HL-60/S4 (cell line): ENCODE results near the gene PFN2.
"Not testable (repeated sequence)": the region's sequence is repeated elsewhere in the genome, so short reads cannot be mapped to it uniquely, and the experiment has no call there.

Experiments used
- in situ Hi-C: fragments of 300-500 bp; cut with MboI; formaldehyde crosslinking; loops from 2 replicates; pipeline ENCODE4 v1.14.3; 2022; ENCODE audit warnings: low sequenced_read_pairs

PFN2 gene

DNA sequence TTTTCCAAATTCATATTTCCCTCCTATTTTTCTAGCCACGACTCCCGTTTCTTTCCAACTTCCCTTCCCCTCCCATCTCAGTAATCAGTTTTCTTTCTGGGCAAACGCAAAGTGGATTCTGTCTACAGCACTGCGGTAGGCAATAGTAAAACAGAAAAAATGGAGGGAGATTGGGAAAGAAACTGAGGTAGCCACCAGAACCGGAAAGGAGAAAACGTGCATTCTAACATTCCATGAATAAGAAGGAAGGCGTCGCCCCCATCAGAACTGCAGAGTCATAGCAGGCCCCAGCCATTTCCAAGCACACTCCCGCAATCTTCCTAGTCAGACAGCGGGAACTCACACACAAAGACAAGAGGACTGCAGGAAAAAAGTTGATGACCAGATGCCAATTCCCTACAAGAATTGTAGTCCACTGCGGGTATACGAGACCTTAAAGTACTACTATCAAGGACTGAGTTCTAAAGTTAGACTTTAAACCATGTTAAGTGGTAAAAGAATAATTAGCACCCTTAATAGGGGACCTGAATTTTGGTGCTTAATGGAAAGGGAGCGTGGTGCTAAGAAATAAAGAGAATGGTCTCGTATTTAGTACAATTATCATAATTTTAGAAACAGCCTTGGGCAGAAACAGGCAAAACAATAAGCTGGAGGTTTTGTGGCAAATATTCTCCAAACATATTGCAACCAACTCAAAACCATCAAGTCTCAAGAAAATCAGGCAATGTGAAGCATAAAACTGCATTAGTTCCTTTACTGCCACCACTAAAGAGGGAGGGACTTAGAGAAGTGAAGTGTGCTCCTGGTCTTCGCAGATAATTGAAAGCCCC, 1.4 kb downstream of the PFN2 start:
- in situ Hi-C loops: no loop called here

DNA sequence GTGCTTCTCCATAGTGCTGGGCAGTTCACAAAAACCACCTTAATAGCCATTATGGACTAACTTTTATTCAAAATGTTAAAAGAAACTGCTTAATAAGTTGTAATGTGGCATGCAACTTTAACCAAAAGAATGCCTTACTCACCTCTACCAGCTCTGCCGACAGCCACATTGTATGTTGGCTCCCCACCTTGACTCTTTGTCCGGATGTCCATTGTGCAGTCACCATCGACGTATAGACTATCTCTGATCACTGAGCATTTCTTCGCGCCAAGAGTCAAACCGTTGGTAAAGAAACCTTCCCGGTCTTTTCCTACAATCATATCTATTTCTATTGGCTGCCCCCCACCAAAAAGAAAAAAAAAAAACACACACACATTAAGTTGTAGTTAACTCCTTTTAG, 2.5 kb downstream of the PFN2 start:
- in situ Hi-C loops: no loop called here

DNA sequence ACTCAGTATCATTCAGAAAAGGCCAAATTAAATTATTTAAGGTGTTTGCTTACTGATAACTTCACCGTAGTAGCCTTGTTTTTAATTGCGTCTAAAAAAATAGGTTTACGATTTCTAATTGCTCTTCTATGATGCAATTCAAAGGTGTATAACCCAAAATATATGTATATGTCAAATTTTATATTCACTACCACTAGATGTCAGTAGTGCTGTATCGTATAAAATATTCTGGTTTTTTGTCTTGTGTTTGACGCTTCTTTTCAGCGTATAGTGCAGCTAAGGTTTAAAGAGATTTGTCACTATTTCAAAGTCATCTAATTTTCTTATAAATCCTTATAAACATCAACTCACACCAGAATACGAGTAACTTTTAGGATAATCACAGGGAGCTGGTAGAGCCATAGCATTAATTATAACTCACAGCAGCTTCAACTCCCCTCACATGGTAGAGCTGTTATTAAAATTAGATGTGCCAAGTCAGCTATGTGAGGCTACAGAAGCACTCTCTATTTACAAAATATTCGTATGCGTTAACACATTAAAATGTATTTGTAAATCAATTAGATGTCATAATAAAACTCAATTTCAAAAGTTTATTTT, 3.5 kb downstream of the PFN2 start:
- in situ Hi-C loops: no loop called here

DNA sequence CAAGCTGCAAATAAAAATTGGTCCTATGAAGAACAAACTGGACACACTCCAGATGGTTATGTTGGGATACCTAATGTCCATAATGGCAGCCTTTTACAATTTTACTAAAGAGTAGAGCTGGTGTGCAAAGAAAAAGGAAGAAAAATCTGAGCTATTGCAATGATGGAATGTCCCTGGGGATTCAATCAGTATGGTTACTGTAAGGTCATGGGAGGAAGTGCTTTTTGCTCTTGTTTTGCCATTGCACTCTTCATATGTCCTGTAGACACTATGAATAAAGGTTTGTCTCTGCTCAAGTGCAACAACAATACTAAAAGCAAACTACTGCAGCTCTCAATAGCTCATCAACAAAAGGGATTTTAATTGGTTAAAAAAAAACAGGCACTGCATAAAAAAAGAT, 5.4 kb downstream of the PFN2 start:
- in situ Hi-C loops: no loop called here

DNA sequence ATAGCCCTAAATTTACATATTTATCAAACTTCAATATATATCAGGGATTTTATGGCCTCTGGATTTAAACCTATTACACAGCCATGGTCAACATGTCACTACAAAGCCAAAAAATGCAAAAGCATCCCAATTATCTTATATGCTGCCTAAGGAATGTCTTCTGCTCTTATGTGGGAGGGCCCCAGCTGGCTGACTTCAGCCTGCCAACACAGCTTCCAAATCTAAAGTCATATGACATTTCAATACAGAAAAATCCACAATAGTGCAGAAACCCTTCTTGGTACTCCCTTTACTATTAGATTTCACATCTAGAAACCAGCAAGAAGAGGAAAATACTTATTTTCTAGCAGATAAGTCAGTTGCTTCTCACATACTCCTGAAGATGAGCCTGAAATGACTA, 6.4 kb downstream of the PFN2 start:
- in situ Hi-C loops: no loop called here

DNA sequence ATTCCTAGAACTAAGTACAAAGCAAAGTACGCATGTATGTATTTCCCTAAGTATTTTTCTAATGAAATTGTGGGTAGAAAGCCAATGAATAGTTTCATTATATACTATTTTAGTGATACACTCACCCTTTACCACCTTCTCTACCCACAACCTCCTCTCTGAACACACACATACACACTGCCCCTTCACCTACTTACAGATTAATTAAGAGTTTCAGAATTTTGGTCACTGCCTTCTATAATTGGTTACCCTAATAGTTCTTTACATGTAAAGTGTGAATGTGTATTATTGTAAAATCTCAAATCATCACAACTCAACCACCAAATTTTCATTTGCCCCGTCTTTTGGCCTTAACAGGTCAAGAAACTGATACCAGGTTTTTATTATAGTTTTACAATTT, 7.2 kb downstream of the PFN2 start:
- in situ Hi-C loops: no loop called here

DNA sequence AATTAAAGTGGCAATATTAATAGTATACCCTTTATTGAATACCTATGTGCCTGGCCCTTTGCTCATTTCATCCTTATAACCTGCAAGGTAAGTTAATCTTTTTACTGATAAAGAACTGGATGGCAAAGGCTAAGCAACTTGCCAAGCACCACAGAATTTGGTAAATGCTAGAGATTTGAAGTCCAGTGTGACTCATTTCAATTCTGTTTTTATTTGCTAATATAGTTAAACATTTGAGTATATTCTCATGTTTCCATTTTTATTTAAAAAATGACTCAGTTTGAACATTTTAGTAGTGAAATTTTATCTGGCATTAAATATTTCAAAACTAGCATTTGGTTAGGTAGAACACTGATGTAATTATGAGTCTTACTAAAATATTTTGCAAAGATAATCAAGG, 11.3 kb downstream of the PFN2 start:
- in situ Hi-C loops: no loop called here

DNA sequence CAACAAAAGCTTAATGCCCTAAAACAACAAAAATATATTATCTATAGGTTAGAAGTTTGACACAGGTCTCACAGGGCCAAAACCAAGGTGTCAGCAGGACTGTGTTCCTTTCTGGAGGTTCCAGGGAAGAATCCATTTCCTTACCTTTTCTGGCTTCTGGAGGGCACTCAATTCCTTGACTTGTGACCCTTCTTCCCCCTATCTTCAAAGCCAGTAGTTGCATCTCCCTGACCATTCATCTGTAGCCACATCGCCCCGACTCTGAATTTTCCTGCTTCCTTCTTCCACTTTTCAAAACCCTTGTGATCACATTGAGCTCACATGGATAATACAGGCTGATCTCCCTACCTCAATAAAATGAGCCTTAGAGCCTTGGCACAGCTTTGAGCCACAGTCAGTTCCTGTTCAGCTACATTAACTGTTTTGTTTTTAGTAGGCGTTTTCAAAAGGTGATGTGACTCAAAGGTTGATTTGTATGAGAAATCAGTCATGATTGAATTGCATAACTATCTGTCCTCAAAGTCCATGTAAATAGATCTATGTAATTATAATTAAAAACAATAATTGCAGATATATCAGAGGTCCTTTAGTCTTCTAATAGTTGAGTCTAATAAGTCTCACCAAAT, 12.4 kb downstream of the PFN2 start:
- in situ Hi-C loops: no loop called here

DNA sequence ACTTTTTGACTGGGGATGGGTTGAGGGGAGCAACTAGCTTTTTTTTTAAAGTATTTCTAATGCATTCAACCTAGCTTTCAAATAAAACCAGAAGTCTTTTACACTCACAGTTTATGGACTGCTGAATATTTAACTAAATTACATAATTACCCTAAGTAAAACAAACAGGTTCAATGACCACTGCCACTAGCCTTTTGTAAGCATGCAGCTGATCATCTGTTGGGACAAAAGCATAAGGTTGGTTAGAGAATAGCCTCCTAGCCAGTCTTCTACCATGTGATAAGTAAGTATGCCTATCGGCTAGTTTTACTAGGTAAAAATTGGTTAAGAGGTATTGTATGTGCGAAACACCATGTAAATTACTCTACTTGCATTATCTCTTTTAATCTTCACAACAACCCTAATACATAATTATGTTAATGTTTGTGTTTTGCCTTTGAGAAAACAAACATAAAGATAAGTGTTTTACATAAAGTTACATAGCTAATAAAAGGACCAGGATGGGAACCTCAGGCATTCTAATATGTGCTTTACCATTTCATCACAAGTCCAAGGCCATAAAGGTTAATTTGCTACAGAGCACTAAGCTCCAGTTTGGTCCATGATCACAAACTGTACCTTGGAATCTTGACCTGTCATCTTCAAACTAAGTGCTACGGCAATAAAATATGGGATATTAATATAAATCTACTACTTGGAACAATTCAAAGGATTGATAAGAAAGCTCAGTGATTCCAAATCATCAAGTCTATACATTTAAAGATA, 13.2 kb downstream of the PFN2 start:
- in situ Hi-C loops: no loop called here

DNA sequence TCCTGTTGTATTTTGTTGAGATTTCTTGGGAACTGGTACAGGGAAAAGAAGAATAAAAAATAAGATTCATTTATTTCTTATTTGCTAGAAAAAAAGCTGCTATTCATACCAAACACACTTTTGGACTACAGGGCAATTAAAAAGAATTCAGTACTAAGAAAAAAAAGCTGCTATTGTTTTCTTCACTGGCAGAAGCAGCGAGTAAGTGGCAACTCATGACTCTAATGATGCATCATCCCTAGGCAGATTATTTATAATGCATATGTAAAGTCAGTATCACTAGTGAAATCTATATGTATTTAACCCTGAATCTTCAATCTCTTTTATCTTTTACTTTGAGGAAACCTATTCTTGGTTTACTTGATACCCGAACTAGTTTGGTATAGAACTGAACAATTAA, 15.2 kb downstream of the PFN2 start:
- in situ Hi-C loops: no loop called here

DNA sequence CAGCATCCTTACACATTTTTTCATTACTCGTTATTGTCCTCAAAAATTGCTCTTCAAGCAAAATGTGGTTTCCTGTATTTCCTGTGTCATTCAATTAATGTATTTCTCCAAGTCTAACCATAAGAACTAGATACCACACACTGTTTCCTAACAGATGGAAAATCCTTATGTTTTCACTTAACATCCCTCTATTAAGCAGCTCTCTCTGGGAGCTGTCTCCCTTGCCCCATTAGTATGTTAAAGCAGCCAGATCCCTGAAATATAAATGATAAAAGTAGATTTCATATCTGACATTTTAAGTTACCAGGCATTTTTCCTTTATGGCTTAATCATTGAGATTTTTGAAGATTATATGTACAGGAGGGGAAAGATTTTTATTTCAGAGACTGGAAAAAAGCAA, 15.9 kb downstream of the PFN2 start:
- in situ Hi-C loops: no loop called here

DNA sequence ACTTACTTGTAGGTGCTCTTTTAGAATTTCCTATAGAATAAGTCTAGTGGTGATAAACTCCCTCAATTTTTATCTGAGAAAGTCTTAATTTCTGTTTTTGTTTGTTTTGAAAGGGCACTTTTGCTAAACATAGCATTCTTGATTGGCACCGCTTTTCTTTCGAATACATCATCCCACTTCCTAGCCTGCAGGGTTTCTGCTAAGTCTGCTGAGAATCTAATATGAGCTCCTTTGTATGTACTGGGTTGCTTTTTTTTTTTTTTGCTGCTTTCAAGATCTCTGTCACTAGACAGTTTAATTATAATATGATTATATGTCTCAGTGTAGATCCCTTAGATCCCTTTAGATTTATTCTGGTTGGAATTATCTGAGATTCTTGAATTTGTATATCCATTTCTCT, 21.5 kb downstream of the PFN2 start:
- in situ Hi-C loops: no loop called here

DNA sequence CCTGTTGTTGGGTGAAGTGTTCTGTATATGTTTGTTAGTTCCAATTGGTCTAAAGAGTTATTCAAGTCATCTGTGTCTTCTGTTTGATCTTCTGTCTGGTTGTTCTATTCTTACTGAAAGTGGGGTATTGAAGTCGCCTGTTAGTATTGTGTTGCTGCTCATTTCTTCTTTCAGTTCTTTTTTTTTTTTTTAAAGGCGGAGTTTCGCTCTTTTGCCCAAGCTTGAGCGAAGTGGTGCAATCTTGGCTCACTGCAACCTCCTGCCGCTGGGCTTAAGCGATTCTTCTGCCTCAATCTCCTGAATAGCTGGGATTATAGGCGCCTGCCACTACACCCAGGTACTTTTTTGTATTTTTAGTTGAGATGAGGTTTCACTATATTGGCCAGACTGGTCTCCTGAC, 23.5 kb downstream of the PFN2 start:
- in situ Hi-C loops: no loop called here

DNA sequence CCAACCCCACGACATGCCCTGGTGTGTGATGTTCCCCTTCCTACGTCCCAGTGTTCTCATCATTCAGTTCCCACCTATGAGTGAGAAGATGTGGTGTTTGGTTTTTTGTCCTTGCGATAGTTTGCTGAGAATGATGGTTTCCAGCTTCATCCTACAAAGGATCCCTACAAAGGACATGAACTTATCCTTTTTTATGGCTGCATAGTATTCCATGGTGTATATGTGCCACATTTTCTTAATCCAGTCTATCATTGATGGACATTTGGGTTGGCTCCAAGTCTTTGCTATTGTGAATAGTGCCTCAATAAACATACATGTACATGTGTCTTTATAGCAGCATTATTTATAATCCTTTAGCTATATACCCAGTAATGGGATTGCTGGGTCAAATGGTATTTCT, 26.7 kb downstream of the PFN2 start:
- in situ Hi-C loops: not testable (repeated sequence)

DNA sequence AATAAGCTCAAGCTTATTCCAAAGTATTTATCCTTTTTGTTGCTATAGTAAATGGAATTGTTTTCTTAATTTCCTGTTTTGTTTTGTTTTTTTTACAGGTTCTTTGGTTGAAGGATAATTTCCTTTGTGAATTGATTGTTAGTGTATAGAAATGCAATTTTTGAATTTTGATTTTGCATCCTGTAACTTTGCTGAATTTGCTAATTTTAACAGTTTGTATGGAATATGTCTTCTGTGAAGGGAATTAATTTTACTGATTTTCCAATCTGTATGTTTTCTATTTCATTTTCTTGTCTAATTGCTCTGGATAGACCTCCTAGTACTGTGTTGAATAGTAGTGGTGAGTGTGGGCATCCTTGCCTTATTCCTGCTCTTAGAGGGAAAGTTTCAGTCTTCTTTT, 28.3 kb downstream of the PFN2 start:
- in situ Hi-C loops: no loop called here

DNA sequence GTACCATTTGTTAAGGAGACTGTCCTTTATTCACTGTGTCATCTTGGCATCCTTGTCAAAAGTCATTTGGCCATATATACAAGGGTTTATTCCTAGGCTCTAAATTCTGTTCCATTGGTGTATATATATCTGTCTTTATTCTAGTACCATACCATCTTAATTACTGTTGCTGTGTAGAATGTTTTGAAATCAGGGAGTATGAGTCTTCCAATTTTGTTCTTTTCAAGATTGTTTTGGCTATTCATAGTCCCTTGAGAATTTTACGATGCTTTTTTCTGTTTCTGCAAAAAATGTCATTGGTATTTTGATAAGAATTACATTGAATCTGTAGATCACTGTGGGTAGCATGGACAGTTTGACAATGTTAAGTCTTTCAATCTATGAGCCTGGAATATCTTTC, 28.7 kb downstream of the PFN2 start:
- in situ Hi-C loops: no loop called here

DNA sequence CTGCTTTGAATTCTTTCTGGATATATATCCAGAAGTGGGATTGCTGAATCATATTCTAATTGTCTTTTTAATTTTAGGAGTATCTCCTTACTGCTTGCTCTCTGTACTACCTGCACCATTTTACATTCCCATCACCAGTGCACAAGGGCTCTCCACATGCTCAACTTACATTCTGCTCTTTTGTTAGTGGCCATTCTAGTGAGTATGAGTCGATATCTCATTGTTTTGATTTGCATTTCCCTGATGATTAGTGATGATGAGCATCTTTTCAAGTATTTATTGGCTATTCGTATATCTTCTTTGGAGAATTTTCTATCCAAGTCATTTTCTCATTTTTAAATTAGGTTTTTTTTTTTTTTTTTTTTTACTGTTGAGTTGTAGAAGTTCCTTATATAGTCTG, 29.5 kb downstream of the PFN2 start:
- in situ Hi-C loops: no loop called here

DNA sequence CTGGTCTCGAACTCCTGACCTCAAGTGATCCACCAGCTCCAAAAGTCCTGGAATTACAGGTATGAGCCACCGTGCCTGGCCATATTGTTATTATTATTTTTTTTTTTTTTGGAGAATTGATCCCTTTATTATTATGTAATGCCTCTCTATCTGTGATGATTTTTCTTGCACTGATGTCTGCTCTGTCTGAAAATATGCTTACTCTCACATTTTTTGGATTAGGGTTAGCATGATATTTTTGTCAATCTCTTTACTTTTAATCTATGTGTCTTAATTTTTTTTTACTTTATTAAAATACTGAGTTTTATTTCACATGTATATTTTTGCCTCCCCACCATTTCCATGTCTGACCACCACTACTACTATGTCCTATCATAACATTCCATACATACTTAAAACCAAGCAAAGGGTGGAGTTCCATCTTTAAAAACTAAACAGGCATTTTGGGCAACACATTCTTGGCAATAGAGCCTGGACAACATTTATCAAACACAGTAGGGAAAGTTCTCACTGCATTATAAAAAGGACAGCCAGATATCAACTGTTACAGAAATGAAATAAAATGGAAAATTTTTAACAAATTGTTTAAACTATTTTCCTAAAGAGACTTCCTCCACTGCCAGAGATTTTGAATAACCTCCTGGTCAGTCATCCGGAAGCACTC, 32.2 kb downstream of the PFN2 start:
- in situ Hi-C loops: not testable (repeated sequence)

DNA sequence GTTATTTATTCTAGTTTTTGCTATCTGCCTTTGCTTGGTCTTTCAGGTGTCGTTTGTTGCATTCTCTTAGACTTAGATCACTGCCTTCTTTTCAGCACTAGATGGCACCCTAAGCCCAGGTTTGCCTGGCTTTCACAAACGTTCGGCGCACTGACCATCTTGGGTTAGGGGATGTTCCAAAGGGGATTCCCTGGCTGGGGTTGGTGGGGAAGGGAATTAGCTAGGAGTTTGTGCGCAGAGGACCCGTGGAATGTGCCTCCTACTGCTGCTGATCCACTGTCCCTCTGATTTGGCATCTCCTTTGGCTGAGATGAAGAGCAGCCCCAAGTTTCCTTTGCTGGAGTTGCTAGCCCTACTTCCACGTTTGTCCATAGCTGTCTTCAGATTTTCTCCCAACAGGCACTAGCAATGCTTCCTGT, 33.9 kb downstream of the PFN2 start:
- in situ Hi-C loops: no loop called here

DNA sequence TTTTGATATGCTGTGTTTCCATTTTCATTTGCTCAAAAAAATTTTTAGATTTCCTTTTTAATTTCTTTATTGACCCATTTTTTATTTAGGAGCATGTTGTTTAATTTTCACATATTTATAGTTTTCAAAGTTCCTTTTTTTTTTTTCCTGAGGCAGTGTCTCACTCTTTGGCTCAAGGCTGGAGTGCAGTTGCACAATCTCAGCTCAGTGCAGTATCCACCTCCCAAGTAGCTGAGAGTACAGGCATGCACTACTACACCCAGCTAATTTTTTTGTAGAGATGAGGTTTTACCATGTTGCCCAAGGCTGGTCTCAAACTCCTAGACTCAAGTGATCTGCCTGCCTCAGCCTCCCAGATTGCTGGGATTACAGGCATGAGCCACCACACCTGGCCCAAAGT, 36.2 kb downstream of the PFN2 start:
- in situ Hi-C loops: no loop called here

DNA sequence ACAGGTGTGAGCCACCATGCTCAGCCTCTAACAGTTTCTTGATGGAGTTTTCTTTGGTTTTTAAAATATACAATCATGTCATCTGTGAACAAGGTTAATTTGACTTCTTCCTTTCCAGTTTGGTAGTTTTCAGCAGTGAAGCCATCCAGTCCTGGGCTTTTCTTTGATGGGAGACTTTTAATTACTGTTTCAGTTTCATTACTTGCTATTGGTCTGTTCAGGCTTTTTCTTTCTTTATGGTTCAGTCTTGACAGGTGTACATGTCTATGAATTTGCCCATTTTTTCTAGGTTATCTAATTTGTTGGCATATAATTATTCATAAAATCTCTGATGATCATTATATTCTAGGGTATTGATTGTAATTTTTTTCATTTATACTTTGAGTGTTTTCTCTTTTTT, 36.8 kb downstream of the PFN2 start:
- in situ Hi-C loops: no loop called here
